ENCODE measurements around the gene CEACAM3.

CEACAM3 gene

GRCh38 chr19:41795031-41795461 lies 1.3 kb upstream of the CEACAM3 start (continued):
- TF ChIP-seq SETDB1 (IDR thresholded peaks at IDR 0.05; ENCODE audit: insufficient read length, low read length): no peak
- peak; percentile 81 for TF ChIP-seq ZFHX2 (tag by site-specific recombination; conservative IDR thresholded peaks at IDR 0.05)
- 0 out of 2 replicates have a peak, but pooled peaks have one; percentile 29 for TF ChIP-seq ZNF660 (tag by site-specific recombination; IDR thresholded peaks at IDR 0.05)
- TF ChIP-seq ZEB2 (tag by site-specific recombination; IDR thresholded peaks at IDR 0.05): no peak
- no peak for TF ChIP-seq ZNF394 (tag by site-specific recombination; IDR thresholded peaks at IDR 0.05; ENCODE audit: borderline replicate concordance)
- TF ChIP-seq EGR2 (tag by site-specific recombination; IDR thresholded peaks at IDR 0.05; ENCODE audit: low read depth): peak; percentile 55
- TF ChIP-seq ZBTB7A (tag by site-specific recombination; IDR thresholded peaks at IDR 0.05; ENCODE audit: low read depth): no peak
- peak; percentile 63 for TF ChIP-seq ZNF654 (tag by site-specific recombination; IDR thresholded peaks at IDR 0.05; ENCODE audit: low read depth)
- no peak for TF ChIP-seq ZNF692 (tag by site-specific recombination; IDR thresholded peaks at IDR 0.05)

GRCh38 chr19:41796901-41797300 lies 514 bp downstream of the CEACAM3 start:
- Histone ChIP-seq H3K4me3 (ENCODE audit: low read depth, low read length) (no peak overlapping the region), H3K4me1 (ENCODE audit: control insufficient read depth, insufficient read depth, low read length) (no peaks in the 10 kb centered on the region), H3K36me3 (ENCODE audit: control insufficient read depth in 2 of 2, insufficient read depth in 1 of 2, low read length in 2 of 2) (no peaks in the 10 kb centered on the region), H3K27ac (ENCODE audit: extremely low read depth, low read depth, low read length) (no peak overlapping the region), H3K9me3 (ENCODE audit: control insufficient read depth, insufficient read depth, low read depth, low read length) (no peaks in the 10 kb centered on the region)
- CTCF ChIA-PET: interaction anchor here (0.5 to 8.3 kb wide), 8 partner anchors 14 to 110 kb away, joined by 3 to 202 read pairs (median 76); partner anchors contain the start of gene CEACAM6
- TF ChIP-seq PRDM6 (tag by site-specific recombination; IDR thresholded peaks at IDR 0.05) (no peak), ZNF837 (tag by site-specific recombination; IDR thresholded peaks at IDR 0.05) (no peak), ZNF843 (tag by site-specific recombination; IDR thresholded peaks at IDR 0.05) (no peak), SP7 (tag by site-specific recombination; IDR thresholded peaks at IDR 0.05) (no peak), ZNF449 (tag by site-specific recombination; IDR thresholded peaks at IDR 0.05) (no peak)
- POLR2A ChIA-PET: no interaction called here

GRCh38 chr19:41799444-41800000 lies 3.1 kb downstream of the CEACAM3 start:
- POLR2A ChIA-PET: no interaction called here
- no peaks in the 10 kb centered on the region for H3K4me1 ChIP-seq (ENCODE audit: control insufficient read depth, insufficient read depth, low read length)
- CTCF ChIA-PET: interaction anchor here (0.5 to 2.7 kb wide), 4 partner anchors 21 to 236 kb away, joined by 3 to 8 read pairs (median 4); no protein-coding TSS in a partner anchor

More at GRCh38 chr19:41799444-41800000, 3.1 kb downstream of the CEACAM3 start:
- no peak overlapping the region for H3K27ac ChIP-seq (ENCODE audit: extremely low read depth, low read depth, low read length)
- H3K36me3 ChIP-seq (ENCODE audit: control insufficient read depth in 2 of 2, insufficient read depth in 1 of 2, low read length in 2 of 2): no peaks in the 10 kb centered on the region
- no peak overlapping the region for H3K4me3 ChIP-seq (ENCODE audit: low read depth, low read length)
- no peaks in the 10 kb centered on the region; the same call in 1 of the 2 replicates for H3K9me3 ChIP-seq (ENCODE audit: control insufficient read depth, insufficient read depth, low read depth, low read length)
- TF ChIP-seq ZNF10 (tag by site-specific recombination; IDR thresholded peaks at IDR 0.05) (no peak), PRDM10 (tag by site-specific recombination; IDR thresholded peaks at IDR 0.05) (no peak), ZNF394 (tag by site-specific recombination; IDR thresholded peaks at IDR 0.05; ENCODE audit: borderline replicate concordance) (no peak), ZNF426 (tag by site-specific recombination; IDR thresholded peaks at IDR 0.05) (no peak), ZNF610 (tag by site-specific recombination; IDR thresholded peaks at IDR 0.05; ENCODE audit: borderline replicate concordance) (no peak), ZNF133 (tag by site-specific recombination; IDR thresholded peaks at IDR 0.05) (no peak), ZNF266 (tag by site-specific recombination; IDR thresholded peaks at IDR 0.05; ENCODE audit: low read depth) (no peak)
